AG04450 (cell line): ENCODE results near the gene FAM217B. TPM values are rescaled to one million over a fixed set of nuclear protein-coding genes. Genes with fewer than 3 reads are reported as not detected.
A peak's percentile ranks its signal among the peaks of the same experiment; 100 is the strongest.

Experiments used
- CTCF ChIA-PET: fragments of 300-600, 350-600 bp; formaldehyde crosslinking; extraction: SDS; loops from one replicate; lab custom pipeline; 2022; ENCODE audit warnings: antibody characterized with exemption, inconsistent platforms; lab: Charles Lee
- POLR2A ChIA-PET: fragments of 350-600 bp; formaldehyde crosslinking; extraction: SDS; loops from one replicate; lab custom pipeline; 2021; ENCODE audit warnings: antibody characterized with exemption, inconsistent platforms; lab: Yijun Ruan, JAX
- DNase-seq: peaks from one replicate; pipeline ENCODE4 v3.0.0-alpha.2; 2011; ENCODE audit warnings: low read depth, low spot score
- H3K27ac ChIP-seq: one replicate; pipeline ENCODE4 v1.5.1; 2012; ENCODE audit warnings: low read depth, low read length, control low read depth
- H3K27me3 ChIP-seq: one replicate; pipeline ENCODE4 v1.6.0; 2012; ENCODE audit warnings: low read length; ENCODE audit not compliant: control insufficient read depth, insufficient read depth
- H3K4me3 ChIP-seq: 2 replicates; pipeline ENCODE4 v1.5.1; 2011; ENCODE audit warnings: mild to moderate bottlenecking, low read depth, low read length, control low read depth
- H3K9me3 ChIP-seq: 2 replicates; pipeline ENCODE4 v1.5.1; 2012; ENCODE audit warnings: low read length; ENCODE audit not compliant: control insufficient read depth, insufficient read depth
- polyA minus RNA-seq: library from RNA; depleted of rRNA, polyadenylated mRNA; stranded (reverse); fragments of >200 nt; gene quantifications from 2 replicates; pipeline ENCODE4 v1.2.3, GENCODE V29; 2011; rRNA and poly(A)+ RNA removed
- polyA plus RNA-seq: library from polyadenylated mRNA; depleted of rRNA; stranded (reverse); fragments of >200 nt; gene quantifications from 2 replicates; pipeline ENCODE4 v1.2.3, GENCODE V29; 2011; rRNA removed
- TF ChIP-seq, protein P1 (sequence below): IDR thresholded peaks from 2 replicates; pipeline ENCODE4 v1.5.1; 2011; ENCODE audit warnings: low read depth, low read length, control low read depth, inconsistent platforms

Gene FAM217B, protein sequence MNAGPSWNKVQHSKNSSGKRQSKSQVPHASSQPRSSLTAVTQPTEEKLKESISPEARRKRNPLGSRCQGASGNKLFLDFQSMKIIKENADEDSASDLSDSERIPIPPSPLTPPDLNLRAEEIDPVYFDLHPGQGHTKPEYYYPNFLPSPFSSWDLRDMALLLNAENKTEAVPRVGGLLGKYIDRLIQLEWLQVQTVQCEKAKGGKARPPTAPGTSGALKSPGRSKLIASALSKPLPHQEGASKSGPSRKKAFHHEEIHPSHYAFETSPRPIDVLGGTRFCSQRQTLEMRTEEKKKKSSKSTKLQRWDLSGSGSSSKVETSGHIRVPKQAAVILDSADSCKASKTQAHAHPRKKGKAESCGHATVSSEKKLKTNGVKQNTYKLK
- 8.9 and 11.7 TPM in 2 replicates for polyA plus RNA-seq
- 9.0 and 11.9 TPM in 2 replicates for polyA minus RNA-seq

DNA sequence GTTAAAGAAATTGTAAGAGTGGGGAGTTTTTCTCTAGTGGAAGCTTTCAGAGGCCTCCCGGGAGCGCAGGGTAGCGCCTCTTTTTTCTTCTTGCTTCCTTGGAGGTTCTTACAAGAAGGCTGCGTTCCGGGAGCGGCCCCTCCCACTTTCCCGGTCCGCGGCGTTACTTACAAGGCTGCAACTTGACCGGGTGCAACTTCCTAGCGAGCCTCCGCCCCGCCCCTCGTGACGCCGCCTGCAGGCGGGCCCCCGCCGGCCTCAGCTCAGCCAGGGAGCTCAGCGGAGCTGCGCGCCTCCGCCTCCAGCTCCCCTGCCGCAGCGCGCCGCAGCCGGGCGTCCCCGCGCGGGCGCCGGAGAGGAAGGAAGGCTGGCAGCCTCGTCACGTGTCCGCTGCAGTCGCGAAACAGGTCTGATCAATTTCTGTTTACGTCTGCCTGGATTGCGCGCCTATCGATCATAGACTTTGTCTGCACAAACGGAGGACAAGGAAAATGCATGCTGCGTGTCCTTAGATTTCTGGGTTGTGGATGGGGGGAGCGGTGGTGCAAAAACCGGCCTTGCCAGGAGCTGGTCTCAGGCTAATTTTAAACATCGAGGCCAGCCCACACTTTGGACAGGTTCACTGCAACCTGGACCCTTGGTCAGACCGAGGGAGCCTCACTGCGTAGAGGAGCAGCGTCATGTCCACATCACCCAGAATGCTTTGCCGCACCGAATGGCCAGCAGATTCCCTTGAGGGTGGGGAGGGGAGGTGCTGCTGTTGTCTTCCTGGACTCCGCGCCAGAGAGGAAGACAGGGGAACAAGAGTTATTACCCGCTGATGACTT lies at the start of gene FAM217B, which contains the start of gene PPP1R3D:
TSS of gene FAM217B (plus strand) at position 261 of the 827 bp plus-strand sequence. CDS start 3,555 bp downstream, outside the sequence.
TSS of gene PPP1R3D (minus strand) at position 177 of the 827 bp plus-strand sequence. CDS start 374 bp downstream, outside the sequence.
- POLR2A ChIA-PET = interaction anchor here (0.6 to 1.0 kb wide), 4 partner anchors 106 to 1554 kb away, joined by 3 to 5 read pairs (median 3); no protein-coding TSS in a partner anchor
- Histone ChIP-seq H3K27ac (peak within 1 kb of the TSS; percentile 97), H3K27me3 (no peaks in the 10 kb centered on the region), H3K9me3 (peaks cover 7% of the 10 kb centered on the region; the same call in 1 of the 2 replicates), H3K4me3 (peak within 1 kb of the TSS; percentile 89)
- peak; percentile 91 for DNase-seq
- CTCF ChIA-PET = interaction anchor here (0.9 to 3.3 kb wide), 7 partner anchors 8 to 197 kb away, joined by 3 to 10 read pairs (median 3); no protein-coding TSS in a partner anchor
- TF ChIP-seq, protein P1, sequence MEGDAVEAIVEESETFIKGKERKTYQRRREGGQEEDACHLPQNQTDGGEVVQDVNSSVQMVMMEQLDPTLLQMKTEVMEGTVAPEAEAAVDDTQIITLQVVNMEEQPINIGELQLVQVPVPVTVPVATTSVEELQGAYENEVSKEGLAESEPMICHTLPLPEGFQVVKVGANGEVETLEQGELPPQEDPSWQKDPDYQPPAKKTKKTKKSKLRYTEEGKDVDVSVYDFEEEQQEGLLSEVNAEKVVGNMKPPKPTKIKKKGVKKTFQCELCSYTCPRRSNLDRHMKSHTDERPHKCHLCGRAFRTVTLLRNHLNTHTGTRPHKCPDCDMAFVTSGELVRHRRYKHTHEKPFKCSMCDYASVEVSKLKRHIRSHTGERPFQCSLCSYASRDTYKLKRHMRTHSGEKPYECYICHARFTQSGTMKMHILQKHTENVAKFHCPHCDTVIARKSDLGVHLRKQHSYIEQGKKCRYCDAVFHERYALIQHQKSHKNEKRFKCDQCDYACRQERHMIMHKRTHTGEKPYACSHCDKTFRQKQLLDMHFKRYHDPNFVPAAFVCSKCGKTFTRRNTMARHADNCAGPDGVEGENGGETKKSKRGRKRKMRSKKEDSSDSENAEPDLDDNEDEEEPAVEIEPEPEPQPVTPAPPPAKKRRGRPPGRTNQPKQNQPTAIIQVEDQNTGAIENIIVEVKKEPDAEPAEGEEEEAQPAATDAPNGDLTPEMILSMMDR = peak; percentile 12; the same call in 1 of the 2 replicates

DNA sequence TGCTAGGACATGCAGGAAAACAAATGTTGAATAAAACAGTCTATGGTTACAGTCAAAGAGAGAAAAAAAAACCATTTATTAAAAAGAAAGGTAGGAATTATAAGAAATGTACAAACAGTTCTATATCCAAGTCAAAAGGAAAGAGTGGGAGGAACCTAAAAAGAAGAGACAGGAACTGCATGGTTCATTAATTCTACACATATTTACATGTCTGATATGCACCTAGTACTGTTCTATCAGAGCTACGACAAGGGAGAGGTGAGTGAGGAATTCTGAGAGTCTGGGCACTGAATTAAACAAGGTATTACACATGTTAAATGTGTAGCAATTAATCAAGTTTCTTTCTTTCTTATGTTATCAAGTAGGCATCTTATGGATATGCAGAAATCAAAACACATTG lies 48.6 kb upstream of the FAM217B start:
- POLR2A ChIA-PET = no interaction called here
- TF ChIP-seq, protein P1 = no peak
- Histone ChIP-seq H3K9me3 (no peaks in the 10 kb centered on the region), H3K4me3 (no peak overlapping the region), H3K27ac (no peak overlapping the region), H3K27me3 (no peaks in the 10 kb centered on the region)
- no peak for DNase-seq
- CTCF ChIA-PET = no interaction called here

DNA sequence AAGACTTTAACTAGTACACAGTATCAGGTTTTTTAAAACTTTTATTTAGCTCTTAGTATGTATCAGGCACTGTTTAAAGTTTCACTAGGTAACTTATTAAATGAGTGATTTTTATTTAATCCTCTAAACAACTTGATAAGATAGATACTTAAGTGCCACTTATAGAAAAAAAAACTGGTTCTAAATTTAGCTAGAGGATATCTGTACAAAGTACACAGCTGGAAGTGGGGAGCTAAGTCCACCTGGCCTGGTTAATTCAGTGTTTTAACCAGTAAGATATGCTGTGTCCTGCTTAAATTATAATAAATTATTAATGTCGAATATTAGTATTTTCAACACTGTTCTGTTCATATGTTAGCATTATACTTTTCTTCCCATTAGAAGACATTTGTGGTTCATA lies 44.3 kb upstream of the FAM217B start:
- ChIA-PET CTCF (no interaction called here), POLR2A (no interaction called here)
- DNase-seq = no peak
- Histone ChIP-seq H3K27me3 (no peaks in the 10 kb centered on the region), H3K27ac (no peak overlapping the region), H3K4me3 (no peak overlapping the region), H3K9me3 (no peaks in the 10 kb centered on the region)
- TF ChIP-seq, protein P1 = no peak

DNA sequence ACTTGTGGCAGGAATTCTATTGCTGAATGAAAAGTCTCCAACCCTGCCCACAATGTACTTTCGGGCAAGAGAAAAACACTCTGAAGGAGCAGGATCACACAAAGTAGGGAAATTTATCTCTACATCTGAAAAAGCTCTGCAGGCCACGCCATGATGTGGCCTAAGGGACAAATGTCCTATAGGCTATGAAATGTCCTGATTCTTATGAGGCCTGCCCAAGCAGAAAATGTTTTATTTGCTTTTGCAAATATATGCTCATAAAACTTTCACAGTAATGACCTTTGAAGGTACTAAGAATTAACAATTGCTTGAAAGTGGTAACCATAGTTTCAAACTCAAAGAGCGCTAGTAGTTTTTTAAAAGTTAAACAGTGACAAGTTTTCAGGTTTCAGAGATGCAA lies 37.7 kb upstream of the FAM217B start:
- POLR2A ChIA-PET = no interaction called here
- TF ChIP-seq, protein P1 = no peak

More for the DNA sequence above, 37.7 kb upstream of the FAM217B start:
- Histone ChIP-seq H3K9me3 (no peaks in the 10 kb centered on the region), H3K27ac (no peak overlapping the region), H3K27me3 (no peaks in the 10 kb centered on the region), H3K4me3 (no peak overlapping the region)
- DNase-seq = no peak
- CTCF ChIA-PET = interaction anchor here (1.3 to 3.4 kb wide), 2 partner anchors 32 to 53 kb away, joined by 5 to 11 read pairs; no protein-coding TSS in a partner anchor
